ENCODE measurements around the gene NINJ1.

The NINJ1 gene

GRCh38 chr9:93099551-93100275, 34.3 kb downstream of the NINJ1 start:
- DNase-seq, result no peak

GRCh38 chr9:93098236-93098946, 35.7 kb downstream of the NINJ1 start:
- DNase-seq, result no peak

GRCh38 chr9:93097511-93098201, 36.4 kb downstream of the NINJ1 start:
- DNase-seq, result no peak

- DNase-seq, result no peak
Measured at GRCh38 chr9:93096811-93097382, 37.2 kb downstream of the NINJ1 start.

- no peak for DNase-seq
Measured at GRCh38 chr9:93096131-93096802, 37.8 kb downstream of the NINJ1 start, which contains the start of gene CARD19. CARD19 (plus strand) TSS chr9:93096217; CDS start chr9:93096346, 129 bp downstream.

- peak; percentile 99 for DNase-seq
Measured at GRCh38 chr9:93095205-93096130, 38.6 kb downstream of the NINJ1 start.

GRCh38 chr9:93094658-93095204, 39.3 kb downstream of the NINJ1 start:
- DNase-seq, result no peak

GRCh38 chr9:93093877-93094657, 40.0 kb downstream of the NINJ1 start:
- DNase-seq, result no peak

- DNase-seq, result no peak
Measured at GRCh38 chr9:93093127-93093876, 40.7 kb downstream of the NINJ1 start.

GRCh38 chr9:93092251-93092991, 41.6 kb downstream of the NINJ1 start:
- DNase-seq, result no peak

- DNase-seq, result peak; percentile 9
Measured at GRCh38 chr9:93091453-93092081, 42.5 kb downstream of the NINJ1 start.

- DNase-seq, result no peak
Measured at GRCh38 chr9:93091056-93091452, 43.0 kb downstream of the NINJ1 start.

GRCh38 chr9:93090091-93090655, 43.9 kb downstream of the NINJ1 start:
- no peak for DNase-seq

GRCh38 chr9:93089481-93089991, 44.5 kb downstream of the NINJ1 start:
- DNase-seq, result no peak

- DNase-seq, result no peak
Measured at GRCh38 chr9:93089024-93089423, 45.0 kb downstream of the NINJ1 start.

- no peak for DNase-seq
Measured at GRCh38 chr9:93088656-93089015, 45.4 kb downstream of the NINJ1 start.

GRCh38 chr9:93087971-93088655, 45.9 kb downstream of the NINJ1 start:
- DNase-seq, result no peak

Measured in NCI-H1436 (cell line).